RPMI7951 (cell line): ENCODE data around the gene BAIAP2. TPM values are rescaled to one million over a fixed set of nuclear protein-coding genes. Genes with fewer than 3 reads are reported as not detected.

ENCODE experiments used
- DNase-seq: peaks from one replicate; pipeline ENCODE4 v3.0.0-alpha.2; 2012; ENCODE audit warnings: low read depth
- total RNA-seq: library from RNA; depleted of rRNA; stranded (reverse); fragments of >200 nt; shearing (Covaris generic); gene quantifications from 2 replicates; pipeline ENCODE4 v1.2.3, GENCODE V29; 2014; rRNA removed

Gene BAIAP2, protein sequence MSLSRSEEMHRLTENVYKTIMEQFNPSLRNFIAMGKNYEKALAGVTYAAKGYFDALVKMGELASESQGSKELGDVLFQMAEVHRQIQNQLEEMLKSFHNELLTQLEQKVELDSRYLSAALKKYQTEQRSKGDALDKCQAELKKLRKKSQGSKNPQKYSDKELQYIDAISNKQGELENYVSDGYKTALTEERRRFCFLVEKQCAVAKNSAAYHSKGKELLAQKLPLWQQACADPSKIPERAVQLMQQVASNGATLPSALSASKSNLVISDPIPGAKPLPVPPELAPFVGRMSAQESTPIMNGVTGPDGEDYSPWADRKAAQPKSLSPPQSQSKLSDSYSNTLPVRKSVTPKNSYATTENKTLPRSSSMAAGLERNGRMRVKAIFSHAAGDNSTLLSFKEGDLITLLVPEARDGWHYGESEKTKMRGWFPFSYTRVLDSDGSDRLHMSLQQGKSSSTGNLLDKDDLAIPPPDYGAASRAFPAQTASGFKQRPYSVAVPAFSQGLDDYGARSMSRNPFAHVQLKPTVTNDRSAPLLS
- total RNA-seq: 9.7 and 12.6 TPM in 2 replicates

- peak; percentile 88 for DNase-seq
These were observed at the start of gene BAIAP2 for GRCh38 chr17:81034779-81035520. BAIAP2 (plus strand) TSS chr17:81035151; CDS start chr17:81035255, 104 bp downstream.

DNA sequence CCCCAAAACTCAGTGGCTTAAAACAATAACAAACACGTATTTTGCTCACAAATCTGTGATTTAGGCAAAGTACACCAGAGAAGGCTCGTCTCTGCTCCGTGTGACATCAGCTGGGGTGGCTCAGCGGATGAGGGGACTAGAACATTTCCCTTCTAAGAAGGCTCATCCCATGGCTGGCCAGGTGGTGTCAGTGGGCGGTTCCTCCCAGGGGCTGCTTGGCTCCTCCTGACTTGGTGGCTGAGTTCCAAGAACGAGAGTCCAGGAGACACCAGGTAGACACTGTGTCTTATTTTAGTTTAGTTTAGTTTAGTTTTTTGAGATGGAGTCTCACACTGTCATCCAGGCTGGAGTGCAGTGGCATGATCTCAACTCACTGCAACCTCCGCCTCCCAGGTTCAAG, 48.9 kb upstream of the BAIAP2 start:
- DNase-seq: no peak

- no peak for DNase-seq
These were observed 48.0 kb upstream of the BAIAP2 start for GRCh38 chr17:80986816-80987475.

DNA sequence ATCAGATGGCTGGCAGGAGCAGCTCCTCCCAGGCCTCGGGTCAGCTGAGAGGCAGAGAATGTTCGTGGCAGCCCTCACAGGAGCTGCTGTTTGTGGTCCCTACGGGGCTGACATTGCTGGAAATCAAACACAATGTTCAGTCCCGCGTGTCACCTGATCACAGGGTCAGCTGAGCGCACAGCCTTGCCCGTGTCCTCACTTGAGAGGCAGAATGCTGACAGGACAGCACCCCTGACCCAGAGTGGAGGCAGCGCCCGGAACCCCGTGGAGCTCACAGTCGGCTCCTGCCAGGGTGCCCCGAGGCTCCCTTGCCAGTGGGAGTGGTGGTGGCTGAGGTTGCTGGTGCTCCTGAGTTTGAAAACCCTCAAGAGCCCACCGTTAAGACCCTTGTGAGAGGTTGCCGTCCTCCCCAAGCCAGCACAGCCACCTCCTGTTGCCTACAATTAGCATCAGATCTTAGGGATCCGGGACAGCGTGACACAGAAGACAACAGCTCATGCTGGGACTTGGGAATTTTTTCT, 47.0 kb upstream of the BAIAP2 start:
- DNase-seq: no peak

GRCh38 chr17:80989586-80989913, 45.4 kb upstream of the BAIAP2 start:
- no peak for DNase-seq

- DNase-seq: no peak
These were observed 43.9 kb upstream of the BAIAP2 start for GRCh38 chr17:80990921-80991644.

DNA sequence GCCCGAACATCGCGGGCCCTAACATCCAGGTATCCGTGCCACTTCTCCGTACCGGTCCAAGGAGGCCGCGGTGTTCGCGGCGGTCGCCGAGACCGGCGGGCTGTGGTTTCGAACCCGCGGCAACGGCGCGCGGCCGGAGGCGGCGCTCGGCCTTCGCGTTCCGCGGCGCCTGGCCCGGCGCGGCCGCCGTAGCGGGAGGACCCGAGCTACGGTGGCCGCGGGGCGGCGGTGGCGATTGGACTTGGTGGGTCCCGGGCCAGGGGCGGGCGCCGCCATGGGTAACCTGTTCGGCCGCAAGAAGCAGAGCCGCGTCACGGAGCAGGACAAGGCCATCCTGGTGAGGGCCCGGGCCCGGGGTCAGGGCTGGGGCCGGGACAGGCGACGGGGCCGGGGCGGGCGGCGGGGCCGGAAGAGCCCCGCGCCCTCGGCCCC, 43.3 kb upstream of the BAIAP2 start, which contains the start of gene CHMP6:
Gene CHMP6 (plus strand): TSS at position 197 of the 432 bp plus-strand sequence. CDS start 78 bp downstream, at position 275.
- peak; percentile 71 for DNase-seq

GRCh38 chr17:80992077-80992947, 42.6 kb upstream of the BAIAP2 start:
- DNase-seq: no peak

- no peak for DNase-seq
These were observed 41.9 kb upstream of the BAIAP2 start for GRCh38 chr17:80992948-80993624.

DNA sequence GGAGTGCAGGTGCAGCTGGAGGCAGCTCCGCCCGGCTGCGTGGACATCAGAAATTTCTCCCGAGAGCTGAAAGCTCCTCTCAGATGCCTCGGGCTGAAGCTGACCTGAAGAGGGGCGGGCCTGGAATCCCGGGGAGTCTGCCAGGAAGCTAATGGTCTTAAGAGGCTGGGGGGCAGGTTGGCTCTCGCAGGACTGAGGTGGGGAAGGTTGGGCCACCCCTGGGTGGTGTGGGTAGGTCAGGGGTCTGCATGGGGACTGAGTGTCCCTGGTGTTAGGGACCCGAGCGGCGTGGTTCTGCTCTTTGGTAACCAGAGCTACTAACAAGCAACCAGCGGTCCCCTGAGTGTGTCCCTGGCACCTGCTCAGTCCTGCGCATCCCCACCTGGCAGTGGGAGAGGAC, 39.8 kb upstream of the BAIAP2 start:
- DNase-seq: no peak

- DNase-seq: no peak
These were observed 38.3 kb upstream of the BAIAP2 start for GRCh38 chr17:80996422-80997305.

DNA sequence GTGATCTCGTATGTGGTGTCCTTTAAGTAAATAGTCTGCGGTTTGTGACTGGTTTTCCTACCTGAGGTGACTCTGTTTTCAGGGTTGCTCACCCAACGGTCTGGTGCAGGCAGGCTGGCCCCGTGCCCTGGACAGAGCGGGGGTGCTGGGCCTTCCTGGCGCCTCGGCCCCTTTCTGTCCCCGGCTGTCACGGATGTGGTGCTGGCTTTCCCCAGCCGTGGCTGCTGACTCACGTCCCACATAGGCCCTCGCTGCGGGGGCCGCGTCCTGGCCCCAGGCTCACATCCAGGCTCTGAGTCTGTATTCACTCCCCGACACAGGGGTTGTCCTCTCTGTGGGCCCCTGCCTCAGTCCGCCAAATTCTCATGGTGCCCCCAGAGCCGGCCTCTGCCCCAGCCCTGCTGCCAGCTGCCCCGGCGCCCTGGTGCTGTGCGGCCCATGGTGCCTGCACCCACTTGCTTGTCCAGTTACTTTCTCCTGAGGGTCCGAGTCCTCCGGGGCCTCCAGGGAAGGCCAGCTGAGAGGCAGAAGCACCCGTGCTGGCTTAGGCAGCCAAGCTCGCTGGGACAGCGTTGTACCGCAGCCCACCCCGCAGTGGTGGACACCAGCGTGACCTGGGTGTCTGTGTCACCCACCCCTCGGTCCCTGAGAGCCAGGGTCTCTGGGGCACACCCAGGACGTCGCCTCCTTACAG, 37.4 kb upstream of the BAIAP2 start:
- peak; percentile 80 for DNase-seq

DNA sequence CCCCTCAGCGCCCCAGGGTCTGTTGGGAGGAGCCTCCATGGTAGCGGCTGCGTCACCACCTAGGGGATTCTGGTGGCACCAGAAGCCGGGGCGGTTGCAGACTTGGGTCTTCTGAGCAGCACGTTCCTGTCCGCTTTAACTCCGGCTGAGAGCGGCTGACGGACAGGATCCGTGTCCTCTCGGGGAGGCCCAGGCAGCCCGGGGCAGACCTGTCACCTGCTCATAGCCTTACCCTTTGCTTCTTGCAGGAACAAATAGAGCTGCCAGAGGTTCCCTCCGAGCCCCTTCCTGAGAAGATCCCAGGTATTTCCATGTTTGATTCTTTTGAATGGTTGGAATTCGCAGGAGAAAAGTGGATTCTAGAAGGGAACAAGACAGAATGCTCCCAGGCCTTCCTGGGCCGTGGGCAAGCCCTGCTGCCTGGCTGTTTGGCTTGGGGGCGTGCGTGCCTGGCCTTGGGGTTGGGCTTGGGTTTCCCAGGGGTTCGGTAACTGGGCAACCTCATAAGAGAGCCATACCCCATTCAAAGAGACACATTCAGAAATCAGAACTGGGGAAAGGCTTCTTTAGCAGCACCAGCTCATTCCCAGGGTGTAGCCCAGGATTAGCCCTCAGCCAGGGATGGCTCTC, 36.7 kb upstream of the BAIAP2 start:
- no peak for DNase-seq

GRCh38 chr17:80998748-80999535, 36.0 kb upstream of the BAIAP2 start:
- DNase-seq: no peak

DNA sequence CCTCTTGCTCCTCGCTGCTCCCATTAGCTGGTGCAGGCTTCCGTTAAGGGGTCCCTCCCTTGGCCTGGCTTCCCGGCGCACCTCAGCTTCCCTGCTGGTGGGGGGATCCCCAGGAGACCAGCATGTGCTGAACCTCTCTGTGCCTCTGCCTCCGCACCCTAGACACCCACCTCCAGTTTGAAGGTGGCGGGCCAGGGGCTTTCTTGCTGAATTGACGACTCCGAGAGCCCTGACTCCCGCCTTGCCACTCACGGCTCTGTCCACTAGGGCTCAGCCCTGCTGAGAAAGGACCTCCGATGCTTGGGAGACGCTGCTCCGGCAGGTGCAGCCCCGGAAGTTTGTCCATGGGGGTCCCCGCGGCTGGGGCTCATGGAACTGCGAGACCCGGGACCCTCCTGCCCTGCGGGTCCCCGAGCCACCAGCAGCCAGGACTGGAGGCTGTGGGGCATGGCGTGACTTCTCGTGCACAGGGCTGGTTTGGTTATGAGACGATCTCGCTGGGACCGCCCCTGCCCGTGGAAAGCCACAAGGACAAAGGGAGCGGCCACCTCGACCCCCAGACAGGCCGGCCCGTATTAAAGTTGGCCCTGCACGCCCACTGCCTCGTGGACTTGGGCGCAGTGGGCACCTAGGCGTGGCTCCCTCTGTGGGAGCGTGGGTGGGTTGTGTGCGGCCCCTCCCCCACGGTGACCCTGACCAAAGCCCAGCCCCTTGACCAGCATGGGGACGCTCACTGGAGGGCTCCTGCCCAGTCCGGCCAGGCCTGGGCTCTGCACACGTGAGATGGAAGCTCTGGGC, 35.2 kb upstream of the BAIAP2 start:
- DNase-seq: no peak

DNA sequence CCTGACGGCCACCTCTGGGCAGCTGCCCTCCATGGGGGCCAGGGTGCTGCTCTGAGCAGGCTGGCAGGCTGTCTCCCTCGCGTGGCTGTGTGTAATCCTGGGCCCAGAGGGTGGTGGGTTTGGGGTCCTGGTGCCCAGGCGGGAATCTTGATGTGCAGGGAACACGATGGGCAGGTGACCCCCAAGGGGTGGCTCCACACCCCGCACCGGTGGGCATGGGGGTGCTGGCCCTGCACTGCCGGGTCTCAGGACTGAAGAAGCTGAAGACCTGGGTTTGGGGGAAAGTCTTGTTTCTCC, 34.7 kb upstream of the BAIAP2 start:
- no peak for DNase-seq
